Endothelial cell (in vitro differentiated cells): ENCODE measurements around the gene PLAC9. TPM values are rescaled to one million over a fixed set of nuclear protein-coding genes. Genes with fewer than 3 reads are reported as not detected.
"Not testable (repeated sequence)": the region's sequence is repeated elsewhere in the genome, so short reads cannot be mapped to it uniquely, and the experiment has no call there.

Source experiments
- DNase-seq: peaks from one replicate; pipeline ENCODE4 v3.0.0; 2021; ENCODE audit warnings: low spot score
- H3K27ac Mint-ChIP-seq: one replicate; pipeline ENCODE4 v1.8.0; 2021; ENCODE audit warnings: mixed read lengths, inconsistent platforms; ENCODE audit not compliant: unreplicated experiment
- H3K27me3 Mint-ChIP-seq: one replicate; pipeline ENCODE4 v1.8.0; 2021; ENCODE audit warnings: mild to moderate bottlenecking, moderate library complexity, mixed read lengths, inconsistent platforms; ENCODE audit not compliant: unreplicated experiment
- H3K36me3 Mint-ChIP-seq: one replicate; pipeline ENCODE4 v1.8.0; 2021; ENCODE audit warnings: mild to moderate bottlenecking, low read depth, mixed read lengths, inconsistent platforms; ENCODE audit not compliant: unreplicated experiment
- H3K4me1 Mint-ChIP-seq: one replicate; pipeline ENCODE4 v1.8.0; 2021; ENCODE audit warnings: mild to moderate bottlenecking, mixed read lengths, inconsistent platforms; ENCODE audit not compliant: unreplicated experiment
- H3K4me3 Mint-ChIP-seq: one replicate; pipeline ENCODE4 v1.8.0; 2021; ENCODE audit warnings: mild to moderate bottlenecking, mixed read lengths, inconsistent platforms; ENCODE audit not compliant: unreplicated experiment
- H3K9me3 Mint-ChIP-seq: one replicate; pipeline ENCODE4 v1.8.0; 2021; ENCODE audit warnings: mixed read lengths, inconsistent platforms; ENCODE audit not compliant: unreplicated experiment
- CTCF ChIP-seq: fragments of 200-600 bp; sonication (generic); IDR thresholded peaks from one replicate; pipeline ENCODE4 v1.5.0; 2021; ENCODE audit warnings: antibody characterized with exemption; ENCODE audit not compliant: unreplicated experiment
- long read RNA-seq: library from polyadenylated mRNA; unstranded; transcript quantifications from one replicate; pipeline ENCODE4 v2.0.0, GENCODE V29; 2020; ENCODE audit not compliant: unreplicated experiment
- total RNA-seq: library from RNA; stranded (reverse); fragmentation: NEBNext Ultra II Directional; extraction: Animal tissue kit (Norgen Biotek cat#: 25700); gene quantifications from one replicate; pipeline ENCODE4 v1.2.1, GENCODE V29; 2021; ENCODE audit not compliant: unreplicated experiment

The PLAC9 gene
- not detected for total RNA-seq
- long read RNA-seq = 0 reads

GRCh38 chr10:80132299-80133139, at the start of gene PLAC9:
Gene PLAC9 (plus strand): TSS chr10:80132730. CDS start chr10:80132763, 33 bp downstream.
- no peaks in the 10 kb centered on the region for H3K36me3 Mint-ChIP-seq
- peak; percentile 56 for DNase-seq
- no peaks in the 10 kb centered on the region for H3K9me3 Mint-ChIP-seq
- H3K27ac Mint-ChIP-seq = no peak within 1 kb of the TSS
- no peaks in the 10 kb centered on the region for H3K4me1 Mint-ChIP-seq
- H3K4me3 Mint-ChIP-seq = peak within 1 kb of the TSS; percentile 31
- TF ChIP-seq CTCF = no peak
- H3K27me3 Mint-ChIP-seq = peaks cover 1% of the 10 kb centered on the region

- no peak for TF ChIP-seq CTCF
- Mint-ChIP-seq H3K27ac (no peak overlapping the region), H3K27me3 (no peaks in the 10 kb centered on the region), H3K9me3 (no peaks in the 10 kb centered on the region), H3K4me1 (no peaks in the 10 kb centered on the region), H3K36me3 (no peaks in the 10 kb centered on the region), H3K4me3 (no peak overlapping the region)
- DNase-seq = no peak
Measured at GRCh38 chr10:80090121-80090520, 42.4 kb upstream of the PLAC9 start.

- Mint-ChIP-seq H3K4me1 (no peaks in the 10 kb centered on the region), H3K9me3 (no peaks in the 10 kb centered on the region), H3K27ac (no peak overlapping the region), H3K36me3 (no peaks in the 10 kb centered on the region), H3K27me3 (peaks cover 4% of the 10 kb centered on the region), H3K4me3 (no peak overlapping the region)
- no peak for TF ChIP-seq CTCF
- no peak for DNase-seq
Measured at GRCh38 chr10:80094231-80094630, 38.3 kb upstream of the PLAC9 start.

- not testable (repeated sequence) for H3K9me3 Mint-ChIP-seq, H3K4me3 Mint-ChIP-seq, H3K27me3 Mint-ChIP-seq, H3K36me3 Mint-ChIP-seq, H3K27ac Mint-ChIP-seq, H3K4me1 Mint-ChIP-seq, DNase-seq
Measured at GRCh38 chr10:80098272-80098671, 34.3 kb upstream of the PLAC9 start.

GRCh38 chr10:80099295-80099694, 33.2 kb upstream of the PLAC9 start:
- DNase-seq, H3K9me3 Mint-ChIP-seq, H3K4me3 Mint-ChIP-seq, H3K27me3 Mint-ChIP-seq, H3K27ac Mint-ChIP-seq, H3K4me1 Mint-ChIP-seq, H3K36me3 Mint-ChIP-seq: not testable (repeated sequence)

- Mint-ChIP-seq H3K36me3 (no peaks in the 10 kb centered on the region), H3K9me3 (no peaks in the 10 kb centered on the region), H3K27me3 (peaks cover 4% of the 10 kb centered on the region), H3K4me3 (no peak overlapping the region), H3K4me1 (no peaks in the 10 kb centered on the region), H3K27ac (no peak overlapping the region)
- TF ChIP-seq CTCF = no peak
- DNase-seq = no peak
Measured at GRCh38 chr10:80100116-80100515, 32.4 kb upstream of the PLAC9 start.
